Measurements from ENCODE around the gene TNFRSF14.
A peak's percentile ranks its signal among the peaks of the same experiment; 100 is the strongest.
"Not testable (repeated sequence)": the region's sequence is repeated elsewhere in the genome, so short reads cannot be mapped to it uniquely, and the experiment has no call there.

Gene TNFRSF14

DNA sequence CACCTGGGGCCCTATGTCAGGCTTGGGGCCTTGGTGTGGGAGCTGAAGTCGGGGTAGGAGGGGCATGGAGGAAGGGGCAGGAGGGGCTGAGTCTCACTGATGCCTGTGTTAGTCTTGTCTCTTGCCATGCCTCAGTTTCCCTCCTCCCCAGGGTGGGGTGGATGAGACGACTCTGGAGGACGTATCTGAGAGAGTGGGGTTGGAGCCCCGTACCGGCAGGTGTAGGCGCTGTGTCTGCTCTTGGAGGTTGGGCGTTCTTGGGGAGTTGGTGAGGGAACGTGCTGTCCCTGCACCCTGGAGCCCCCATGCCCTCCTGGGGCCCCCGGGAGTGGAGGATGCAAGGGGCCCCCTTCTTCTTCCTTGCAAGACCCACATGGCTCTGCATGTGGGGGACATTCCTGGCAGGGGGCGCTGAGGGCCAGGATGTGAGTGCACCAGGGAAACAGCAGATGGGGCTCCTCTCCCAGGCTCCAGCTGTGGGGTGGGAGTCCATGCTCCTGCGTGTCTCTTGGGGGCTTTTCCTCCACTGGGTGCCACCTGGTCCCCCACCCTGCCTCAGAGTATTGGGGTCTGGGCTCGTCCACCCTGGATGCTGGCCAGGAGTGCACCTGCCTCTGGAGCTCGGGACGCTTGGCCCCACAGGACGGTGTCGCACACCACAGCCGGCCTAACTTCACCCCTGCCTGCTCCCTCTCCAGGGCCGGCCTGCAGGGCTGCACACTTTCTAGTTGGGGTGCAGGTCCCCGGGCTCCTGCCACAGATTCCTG, 1.4 kb upstream of the TNFRSF14 start:
- DNase-seq, result no peak

DNA sequence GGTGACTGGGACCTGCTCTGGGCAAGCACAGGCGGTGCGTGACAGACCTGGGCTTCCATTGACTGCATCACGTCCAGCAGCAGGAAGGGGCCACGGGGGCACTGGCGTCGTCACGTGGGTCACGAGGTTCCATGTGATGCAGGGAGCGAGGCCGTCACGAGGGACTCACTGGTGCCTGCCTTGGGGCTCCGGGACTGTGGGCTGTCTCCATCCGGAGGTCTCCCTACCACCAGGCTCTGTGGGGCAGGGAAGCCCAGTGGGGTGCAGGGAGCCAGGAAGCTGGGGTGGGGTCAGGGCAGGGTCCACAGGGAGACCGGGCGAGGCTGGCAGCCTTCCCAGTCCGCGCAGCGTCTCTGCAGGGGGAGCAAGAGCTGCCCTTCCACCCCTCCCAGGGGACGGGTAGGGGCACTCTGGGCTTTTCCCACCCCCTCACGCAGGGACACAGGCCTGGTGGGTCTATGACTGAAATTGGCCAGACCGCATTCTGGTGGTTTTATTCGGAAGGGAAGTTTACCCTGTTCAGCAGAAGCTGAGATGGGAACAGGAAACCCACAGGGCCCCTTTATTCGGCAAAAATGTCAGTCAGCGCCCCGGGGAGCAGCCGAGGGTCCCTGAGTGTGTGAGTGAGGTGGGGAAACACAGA, 416 bp upstream of the TNFRSF14 start:
- DNase-seq, result peak in 1 of 2 donors; percentile 51

DNA sequence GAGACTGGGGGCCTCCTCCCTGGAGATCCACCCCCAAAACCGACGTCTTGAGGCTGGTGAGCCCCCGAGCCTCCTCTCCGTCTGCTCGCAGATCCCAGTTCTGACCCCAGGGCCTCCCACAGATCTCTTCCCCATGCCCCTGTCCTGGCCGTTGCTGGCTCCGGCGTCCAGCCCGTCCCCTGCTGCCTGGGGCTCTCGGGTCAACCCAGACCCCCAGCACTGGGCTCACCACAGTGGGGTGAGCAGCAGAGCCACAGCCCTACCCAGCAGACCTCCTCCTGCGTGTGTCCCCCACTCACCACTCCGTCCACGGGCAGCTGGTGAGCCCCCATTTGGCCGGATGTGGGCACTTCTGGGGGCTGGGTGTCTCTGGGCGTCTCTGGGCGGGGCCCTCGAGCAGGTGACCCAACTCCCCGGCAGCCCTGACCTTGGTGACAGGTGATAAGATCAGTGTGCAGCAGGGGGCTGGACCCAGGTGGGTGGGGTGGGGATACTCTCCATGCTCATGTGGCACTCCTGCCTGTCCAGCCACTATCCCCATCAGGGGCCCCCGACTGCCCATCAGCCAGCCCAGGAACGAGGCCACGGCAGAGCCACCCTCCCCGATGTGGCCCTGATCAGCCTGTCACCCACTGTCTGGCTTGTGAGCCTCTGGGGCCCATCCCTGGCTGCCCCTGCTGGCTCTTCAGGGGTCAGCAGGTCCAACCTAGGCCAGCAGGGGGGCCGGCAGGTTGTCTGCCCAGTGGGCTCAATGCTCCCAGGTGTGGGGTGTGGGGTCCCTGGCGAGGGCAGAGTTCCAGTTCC, 709 bp downstream of the TNFRSF14 start:
- DNase-seq, result no peak

DNA sequence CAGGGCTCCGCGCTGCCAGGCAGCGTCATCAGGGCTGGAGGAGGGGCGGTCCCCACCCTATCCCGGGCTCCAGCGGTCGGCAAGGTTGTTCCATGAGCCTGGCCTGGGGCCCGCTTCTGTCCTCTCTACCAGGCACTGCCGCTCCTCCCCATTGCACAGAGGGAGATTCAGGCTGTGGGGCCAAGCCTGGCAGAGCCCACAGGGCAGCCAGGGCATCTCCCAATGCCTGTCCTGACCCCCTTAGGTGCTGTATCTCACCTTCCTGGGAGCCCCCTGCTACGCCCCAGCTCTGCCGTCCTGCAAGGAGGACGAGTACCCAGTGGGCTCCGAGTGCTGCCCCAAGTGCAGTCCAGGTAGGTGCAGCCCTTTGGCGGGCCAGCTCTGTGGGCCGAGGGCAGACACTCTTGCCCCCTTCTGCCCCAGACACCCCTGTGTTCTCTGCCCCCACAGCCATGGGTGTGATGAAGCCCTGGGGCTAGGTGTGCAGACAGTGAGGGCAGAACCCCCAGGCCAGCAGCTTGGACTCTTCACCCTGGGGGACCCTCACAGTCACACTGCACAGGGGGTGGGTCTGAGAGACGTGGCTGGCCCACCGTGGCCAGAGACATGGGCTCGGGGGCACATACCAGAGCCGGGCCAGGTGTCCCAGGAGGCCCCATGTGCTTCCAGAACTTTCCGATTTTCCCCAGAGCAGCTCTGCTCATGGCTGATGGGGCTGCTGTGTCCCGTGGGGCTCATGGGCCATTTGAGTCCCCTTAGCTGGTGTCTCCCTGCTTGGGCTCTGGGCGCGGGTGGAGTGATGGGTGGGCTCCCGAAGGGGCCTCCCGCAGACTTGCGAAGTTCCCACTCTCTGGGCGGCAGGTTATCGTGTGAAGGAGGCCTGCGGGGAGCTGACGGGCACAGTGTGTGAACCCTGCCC, 1.6 kb downstream of the TNFRSF14 start:
- DNase-seq, result no peak

DNA sequence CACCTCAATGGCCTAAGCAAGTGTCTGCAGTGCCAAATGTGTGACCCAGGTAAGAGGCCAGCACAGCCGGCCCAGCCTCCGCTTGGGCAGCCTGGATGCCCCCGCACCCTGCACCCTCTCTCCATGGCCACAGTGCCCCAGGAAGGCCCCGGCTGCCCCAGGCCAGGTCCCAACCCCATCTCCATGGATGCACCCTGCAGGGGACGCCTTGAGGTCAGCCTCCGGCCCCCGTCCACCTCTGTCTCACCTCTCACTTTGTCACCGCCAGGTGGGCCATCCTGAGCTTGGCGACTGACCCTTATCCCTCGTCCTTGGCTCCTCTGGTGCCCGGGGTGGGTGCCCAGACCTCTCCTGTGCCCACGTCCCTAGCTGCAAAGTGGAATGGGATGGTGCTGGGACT, 2.2 kb downstream of the TNFRSF14 start:
- DNase-seq, result no peak

DNA sequence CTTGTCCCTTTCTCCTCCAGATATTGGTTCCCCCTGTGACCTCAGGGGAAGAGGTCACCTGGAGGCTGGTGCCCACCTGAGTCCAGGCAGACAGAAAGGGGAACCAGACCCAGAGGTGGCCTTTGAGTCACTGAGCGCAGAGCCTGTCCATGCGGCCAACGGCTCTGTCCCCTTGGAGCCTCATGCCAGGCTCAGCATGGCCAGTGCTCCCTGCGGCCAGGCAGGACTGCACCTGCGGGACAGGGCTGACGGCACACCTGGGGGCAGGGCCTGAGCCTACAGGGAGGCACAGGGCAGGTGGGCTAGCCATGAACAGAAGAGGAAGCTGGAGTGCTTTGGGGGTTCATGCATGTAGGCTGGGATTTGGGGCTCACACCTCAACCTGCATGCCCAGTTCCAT, 2.7 kb downstream of the TNFRSF14 start:
- no peak for DNase-seq

DNA sequence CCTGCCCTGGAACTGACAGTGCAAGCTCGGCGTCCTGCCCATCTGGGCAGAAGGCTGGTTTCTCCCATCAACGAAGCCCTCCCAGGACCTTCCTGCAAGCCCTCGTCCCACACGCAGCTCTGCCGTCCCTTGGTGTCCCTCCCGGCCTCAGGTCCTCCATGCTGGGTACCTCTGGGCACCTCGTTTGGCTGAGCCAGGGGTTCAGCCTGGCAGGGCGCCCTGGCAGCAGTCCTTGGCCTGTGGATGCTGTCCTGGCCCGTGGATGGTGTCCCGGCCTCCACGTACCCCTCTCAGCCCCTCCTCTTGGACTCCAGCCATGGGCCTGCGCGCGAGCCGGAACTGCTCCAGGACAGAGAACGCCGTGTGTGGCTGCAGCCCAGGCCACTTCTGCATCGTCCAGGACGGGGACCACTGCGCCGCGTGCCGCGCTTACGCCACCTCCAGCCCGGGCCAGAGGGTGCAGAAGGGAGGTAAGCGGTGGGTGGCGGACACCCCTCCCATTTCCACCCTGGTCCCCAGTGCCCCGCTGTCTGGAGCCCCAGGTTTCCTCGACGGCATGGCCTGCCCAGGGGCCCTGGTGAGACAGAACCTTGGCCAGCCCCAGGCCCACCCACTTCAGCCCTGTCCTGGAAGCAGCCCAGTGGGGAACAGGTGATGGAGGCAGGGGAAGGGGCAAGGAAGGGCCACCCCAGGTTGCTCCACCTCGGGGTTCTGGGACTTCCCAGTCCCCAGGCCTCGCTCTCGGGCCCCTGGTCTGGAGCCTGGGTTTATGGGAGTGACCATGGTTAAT, 3.5 kb downstream of the TNFRSF14 start:
- DNase-seq, result no peak

DNA sequence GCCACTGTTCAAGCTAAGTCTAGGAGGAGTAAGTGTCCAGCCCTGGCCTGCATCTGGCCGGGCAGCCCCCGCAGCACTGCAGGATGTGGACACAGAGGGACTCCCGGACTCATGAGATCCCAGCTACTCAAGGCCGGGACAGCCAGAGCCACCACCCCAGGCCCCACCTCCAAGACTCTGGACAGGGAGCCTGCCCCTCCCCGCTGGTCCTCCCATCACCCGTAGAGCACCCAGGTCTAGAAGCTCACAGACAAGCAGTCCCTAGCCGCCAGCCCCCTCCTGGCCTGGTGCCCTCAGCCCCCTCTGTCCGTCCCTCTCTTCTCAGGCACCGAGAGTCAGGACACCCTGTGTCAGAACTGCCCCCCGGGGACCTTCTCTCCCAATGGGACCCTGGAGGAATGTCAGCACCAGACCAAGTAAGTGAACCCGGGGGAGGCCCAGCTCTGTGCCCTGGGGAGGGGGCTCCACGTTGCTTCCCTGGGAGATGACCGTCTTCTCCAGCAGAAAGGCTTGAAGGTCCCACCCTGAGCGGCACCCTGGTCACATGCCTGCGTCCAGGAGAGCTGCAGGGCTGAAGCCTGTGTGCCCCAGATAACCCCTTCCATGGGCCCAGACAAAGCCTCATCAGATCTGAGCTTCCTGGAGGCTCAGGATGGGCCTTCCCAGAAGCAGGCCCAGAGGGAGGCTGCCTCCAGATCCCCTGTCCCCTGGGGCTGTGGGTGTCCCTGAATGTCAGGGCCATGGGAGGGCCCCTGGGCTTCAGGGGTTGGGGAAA, 4.3 kb downstream of the TNFRSF14 start:
- DNase-seq, result no peak

DNA sequence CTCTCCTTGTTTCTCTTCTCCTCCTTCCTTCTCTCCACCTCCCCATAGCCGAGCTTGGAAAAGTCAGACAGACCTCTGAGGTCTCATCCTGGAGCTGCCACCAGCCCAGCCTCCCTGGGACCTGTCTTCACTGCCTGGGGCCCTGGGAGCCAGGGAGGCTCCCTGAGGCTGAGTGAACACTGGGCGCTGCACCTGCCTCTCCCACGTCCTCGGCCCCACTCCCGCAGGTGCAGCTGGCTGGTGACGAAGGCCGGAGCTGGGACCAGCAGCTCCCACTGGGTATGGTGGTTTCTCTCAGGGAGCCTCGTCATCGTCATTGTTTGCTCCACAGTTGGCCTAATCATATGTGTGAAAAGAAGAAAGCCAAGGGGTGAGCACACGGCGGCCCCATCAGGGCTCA, 5.3 kb downstream of the TNFRSF14 start:
- DNase-seq, result no peak

DNA sequence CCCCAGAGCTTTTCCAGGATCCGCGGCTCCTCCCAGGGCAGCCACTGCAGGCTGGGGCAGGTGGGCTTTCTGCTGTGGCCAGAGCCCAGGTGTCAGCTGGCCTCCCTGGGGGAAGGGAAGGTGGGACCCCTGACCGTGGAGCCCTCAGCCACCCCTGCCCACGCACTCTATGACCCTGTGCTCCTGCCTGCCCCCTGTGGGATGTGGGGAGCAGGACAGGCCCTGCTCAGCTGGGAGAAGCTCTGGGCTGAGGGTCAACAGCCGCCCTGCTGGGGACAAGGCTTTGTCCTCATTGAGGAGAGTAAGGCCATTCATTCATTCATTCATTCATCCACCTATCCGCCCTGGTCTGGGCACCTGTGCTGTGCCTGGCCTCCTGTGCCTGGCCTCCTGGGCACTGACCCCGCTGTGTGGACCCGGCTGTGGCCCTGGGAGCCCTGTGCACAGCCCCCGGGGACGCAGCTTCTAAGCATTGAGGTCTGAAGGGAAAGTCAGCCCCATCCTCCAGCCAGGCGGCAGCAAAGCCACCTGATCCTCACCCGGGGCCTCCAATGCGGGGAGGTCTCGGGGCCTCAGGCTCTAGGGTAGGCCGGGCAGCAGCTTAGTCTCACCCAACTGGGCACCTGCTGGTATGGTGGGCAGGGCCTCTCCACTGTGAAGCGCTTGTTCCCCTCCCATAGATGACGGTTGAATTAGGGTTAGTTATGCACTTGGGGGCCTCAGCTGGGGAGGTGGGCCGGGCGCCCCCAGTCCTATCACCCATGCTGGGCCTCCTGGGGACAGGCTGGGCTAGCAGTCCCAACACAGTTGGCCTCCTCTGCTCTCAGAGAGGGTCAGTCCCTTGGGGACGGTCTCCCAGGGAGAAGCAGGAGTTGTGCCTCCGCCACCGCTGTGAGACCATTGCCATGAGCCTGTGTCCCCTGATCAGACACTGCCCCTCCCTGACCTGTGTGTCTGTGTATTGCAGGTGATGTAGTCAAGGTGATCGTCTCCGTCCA, 6.0 kb downstream of the TNFRSF14 start:
- no peak for DNase-seq

DNA sequence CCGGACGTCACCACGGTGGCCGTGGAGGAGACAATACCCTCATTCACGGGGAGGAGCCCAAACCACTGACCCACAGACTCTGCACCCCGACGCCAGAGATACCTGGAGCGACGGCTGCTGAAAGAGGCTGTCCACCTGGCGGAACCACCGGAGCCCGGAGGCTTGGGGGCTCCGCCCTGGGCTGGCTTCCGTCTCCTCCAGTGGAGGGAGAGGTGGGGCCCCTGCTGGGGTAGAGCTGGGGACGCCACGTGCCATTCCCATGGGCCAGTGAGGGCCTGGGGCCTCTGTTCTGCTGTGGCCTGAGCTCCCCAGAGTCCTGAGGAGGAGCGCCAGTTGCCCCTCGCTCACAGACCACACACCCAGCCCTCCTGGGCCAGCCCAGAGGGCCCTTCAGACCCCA, 7.0 kb downstream of the TNFRSF14 start:
- DNase-seq, result no peak

DNA sequence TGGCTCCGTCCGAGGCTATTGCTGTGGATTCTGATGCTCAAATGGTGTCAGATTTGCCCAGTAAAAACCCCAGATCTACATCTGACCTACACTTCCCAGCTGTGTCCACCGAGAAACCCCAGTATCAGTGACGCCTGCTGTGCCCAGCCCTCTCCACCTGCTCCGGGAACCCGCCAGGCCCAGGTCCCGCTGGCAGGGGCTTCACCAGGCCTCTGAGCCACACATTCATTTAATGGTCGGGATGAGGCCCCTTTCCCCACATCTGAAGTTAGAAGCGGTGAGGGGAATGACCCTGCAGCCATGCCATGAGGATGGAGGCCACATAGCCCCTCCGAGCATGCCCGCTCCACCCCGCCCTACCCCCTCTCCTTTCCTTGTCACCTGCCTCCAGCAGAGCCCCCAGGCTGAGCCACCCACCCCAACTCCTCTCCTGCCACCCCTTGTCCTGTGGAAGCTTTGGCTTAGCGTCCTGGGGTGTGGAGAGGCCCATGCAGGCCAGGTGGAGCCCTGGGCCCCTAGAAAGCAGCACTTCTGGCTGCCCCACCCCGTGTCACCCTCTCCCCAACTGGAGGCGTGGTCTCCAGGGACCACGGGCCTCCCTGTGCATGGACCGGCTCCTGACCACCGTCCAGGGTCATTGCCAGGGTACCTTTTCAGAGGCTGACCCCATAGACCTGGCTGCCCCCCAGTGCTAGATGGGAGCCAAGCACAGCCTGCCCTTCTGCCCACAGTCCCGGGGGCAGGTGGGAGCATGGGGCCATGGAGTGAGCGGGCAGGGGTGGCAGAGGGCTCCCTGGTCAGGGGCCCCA, 8.0 kb downstream of the TNFRSF14 start:
- no peak for DNase-seq

DNA sequence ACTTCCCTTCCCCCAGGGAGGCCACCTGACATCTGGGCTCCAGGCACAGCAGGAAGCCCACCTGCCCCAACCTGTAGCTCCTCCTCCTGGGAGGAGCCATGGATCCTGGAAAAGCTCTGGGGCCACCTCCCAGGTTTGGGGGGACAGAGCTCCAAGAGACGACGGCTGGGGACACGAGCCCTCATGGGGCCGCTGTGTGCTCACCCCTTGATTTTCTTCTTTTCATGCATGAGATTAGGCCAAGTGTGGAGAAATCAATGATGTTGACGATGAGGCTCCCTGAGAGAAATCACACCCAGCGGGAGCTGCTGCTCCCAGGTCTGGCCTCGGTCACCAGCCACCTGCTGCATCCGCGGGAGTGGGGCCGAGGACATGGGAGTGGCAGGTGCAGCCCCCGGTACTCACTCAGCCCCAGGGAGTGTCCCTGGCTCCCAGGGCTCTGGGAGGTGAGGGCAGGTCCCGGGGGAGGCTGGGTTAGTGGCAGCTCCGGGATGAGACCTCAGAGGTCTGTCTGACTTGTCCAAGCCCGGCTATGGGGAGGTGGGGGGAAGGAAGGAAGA, 8.7 kb downstream of the TNFRSF14 start:
- DNase-seq, result no peak

DNA sequence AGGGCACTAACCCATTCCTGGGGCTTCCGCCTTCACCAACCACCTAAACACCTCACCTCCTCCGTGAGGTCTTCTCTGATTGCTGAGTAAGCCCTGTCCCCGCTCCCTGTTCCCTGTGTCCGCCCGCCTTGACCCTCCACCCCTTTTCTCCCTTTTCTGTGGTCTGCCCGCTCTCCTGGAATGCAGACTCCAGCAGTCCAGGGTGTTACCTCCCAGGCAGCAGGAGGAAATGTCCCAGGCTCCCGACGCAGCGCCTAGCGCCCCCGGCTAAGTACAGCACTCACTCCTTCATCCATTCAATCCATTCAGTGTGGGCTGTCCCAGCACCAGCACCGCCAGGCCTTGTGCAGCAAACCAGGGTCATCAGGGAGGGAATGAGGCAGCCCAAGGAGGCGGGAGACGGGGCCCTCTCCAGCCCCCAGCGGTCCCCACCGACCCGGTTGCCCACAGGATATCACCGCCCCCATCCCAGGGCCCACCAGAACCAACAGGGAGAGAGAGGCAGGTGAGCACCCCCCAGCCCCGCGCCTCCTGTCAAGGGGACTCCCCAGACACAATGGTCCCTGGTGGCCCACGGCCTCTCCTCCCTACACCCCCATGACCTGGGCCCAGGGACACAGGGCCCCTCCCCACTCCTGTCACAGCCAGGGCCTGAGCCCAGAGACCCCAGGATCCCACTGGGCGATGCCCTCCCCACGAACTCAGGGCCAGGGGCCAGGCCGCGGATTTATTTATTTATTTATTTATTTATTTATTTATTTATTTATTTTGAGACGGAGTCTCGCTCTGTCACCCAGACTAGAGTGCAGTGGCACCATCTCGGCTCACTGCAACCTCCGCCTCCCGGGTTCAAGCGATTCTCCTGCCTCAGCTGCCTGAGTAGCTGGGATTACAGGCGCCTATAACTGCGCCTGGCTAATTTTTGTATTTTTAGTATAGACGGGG, 10.2 kb downstream of the TNFRSF14 start:
- no peak for DNase-seq

DNA sequence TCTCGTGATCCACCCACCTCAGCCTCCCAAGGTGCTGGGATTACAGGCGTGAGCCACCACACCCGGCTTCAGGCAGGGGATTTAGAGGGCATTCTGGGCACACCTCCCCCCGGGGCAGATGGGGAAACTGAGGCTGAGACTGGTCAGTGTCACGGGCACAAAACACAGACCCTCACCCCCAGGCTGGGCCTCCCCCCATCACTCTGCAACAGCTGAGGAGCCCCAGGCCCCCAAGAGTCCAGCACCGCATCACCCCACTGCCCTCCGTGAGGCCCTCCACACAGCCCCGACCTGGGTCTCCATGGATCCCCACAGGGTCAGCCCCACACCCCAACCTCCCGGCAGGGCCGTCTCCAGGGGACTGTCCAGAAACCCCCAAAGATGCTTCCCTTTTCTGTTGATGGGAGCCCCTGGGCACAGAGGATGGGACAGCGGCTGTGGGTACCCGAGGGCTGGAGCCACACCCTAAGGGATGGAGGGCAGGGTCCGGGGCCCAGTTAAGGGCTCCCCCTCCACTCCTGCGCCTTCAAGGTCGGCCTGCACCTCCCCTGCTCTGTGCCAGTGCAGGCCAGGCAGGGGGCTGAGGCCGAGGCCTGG, 11.0 kb downstream of the TNFRSF14 start:
- no peak for DNase-seq

DNA sequence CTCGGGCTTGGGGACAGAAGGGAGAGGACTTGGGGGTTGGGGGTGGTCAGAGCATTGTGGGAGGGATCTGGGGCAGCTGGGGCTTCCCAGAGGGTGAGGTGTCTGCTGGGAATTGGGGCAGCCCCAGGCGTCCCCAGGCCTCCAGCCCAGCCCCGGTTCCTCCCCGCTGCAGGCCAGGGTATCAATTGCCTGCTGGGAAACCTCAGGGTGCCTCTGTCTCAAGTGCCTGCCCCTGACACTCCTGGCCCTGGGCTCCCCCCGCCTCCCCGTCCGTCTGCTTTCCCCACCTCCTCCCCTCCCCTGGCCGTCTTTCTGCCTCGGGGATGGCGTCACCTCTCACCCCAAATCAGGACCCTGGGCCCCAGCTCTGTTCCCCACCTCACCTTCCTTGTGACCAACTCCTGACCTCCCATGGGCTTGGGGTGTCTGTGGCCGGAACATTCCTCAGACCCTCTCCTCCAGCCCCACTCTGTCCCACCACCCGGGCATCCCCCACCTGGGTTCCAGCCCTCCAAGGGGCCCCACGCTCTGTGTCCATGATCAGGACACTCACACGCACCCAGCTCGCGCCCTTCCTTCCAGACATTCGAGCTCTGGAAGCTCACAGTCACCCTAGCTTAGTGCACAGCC, 12.1 kb downstream of the TNFRSF14 start:
- DNase-seq, result not testable (repeated sequence)
